ENCODE results near the gene CD99.

DNA sequence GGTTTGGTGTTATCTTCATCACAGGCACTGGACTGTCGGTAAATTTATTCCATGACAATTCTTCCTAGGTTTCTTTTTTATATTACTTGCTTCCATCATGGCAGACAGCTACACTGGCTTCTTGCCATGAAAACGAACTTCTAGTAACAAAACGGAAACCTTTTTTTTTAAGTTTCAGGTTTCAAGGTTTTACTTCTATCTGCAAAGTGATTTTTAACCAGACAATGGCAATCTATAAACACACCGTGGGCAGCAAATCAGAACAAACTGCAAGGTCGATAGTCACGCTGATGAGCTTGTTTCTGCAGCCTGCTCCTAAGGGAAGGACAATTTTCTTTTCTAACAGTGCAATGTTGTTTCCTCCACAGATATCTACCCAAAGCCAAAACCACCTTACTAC lies 90.6 kb downstream of the CD99 start:
- TF ChIP-seq CTCF (IDR thresholded peaks at IDR 0.05) (no peak), POLR2A (IDR thresholded peaks at IDR 0.05) (no peak)
